Activated CD4-positive, CD25-positive, alpha-beta regulatory T cell treated with anti-CD3 and anti-CD28 coated beads, Interleukin-2, amount 50 U/mL, for 72 hours (primary cell): ENCODE measurements around the gene PFKL.
"Not testable (repeated sequence)": the region's sequence is repeated elsewhere in the genome, so short reads cannot be mapped to it uniquely, and the experiment has no call there.

Experiments
- DNase-seq: peaks from one replicate; pipeline ENCODE4 v3.0.0; 2021

The PFKL gene

DNA sequence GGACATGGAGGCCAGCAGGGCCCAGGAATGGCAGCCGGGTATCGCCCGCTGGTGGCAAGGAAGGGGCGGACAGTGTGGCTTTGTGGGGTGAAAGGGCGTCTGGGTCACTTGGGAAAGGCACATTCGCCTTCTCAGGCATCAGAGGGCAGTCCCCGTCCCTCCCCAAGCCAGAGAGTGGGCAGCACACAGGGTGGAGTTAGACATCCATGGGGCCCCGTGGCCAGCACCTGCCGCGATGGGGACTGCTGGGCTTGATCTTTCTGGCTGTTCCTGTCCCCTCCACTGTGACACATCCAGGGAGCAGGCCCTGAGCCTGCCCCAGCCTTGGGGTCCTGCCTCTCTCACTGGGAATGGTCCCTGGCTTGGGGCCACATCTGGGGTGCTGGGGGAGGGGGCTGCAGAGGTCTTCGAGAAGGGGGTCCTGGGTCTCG, 49.6 kb downstream of the PFKL start:
- no peak for DNase-seq

DNA sequence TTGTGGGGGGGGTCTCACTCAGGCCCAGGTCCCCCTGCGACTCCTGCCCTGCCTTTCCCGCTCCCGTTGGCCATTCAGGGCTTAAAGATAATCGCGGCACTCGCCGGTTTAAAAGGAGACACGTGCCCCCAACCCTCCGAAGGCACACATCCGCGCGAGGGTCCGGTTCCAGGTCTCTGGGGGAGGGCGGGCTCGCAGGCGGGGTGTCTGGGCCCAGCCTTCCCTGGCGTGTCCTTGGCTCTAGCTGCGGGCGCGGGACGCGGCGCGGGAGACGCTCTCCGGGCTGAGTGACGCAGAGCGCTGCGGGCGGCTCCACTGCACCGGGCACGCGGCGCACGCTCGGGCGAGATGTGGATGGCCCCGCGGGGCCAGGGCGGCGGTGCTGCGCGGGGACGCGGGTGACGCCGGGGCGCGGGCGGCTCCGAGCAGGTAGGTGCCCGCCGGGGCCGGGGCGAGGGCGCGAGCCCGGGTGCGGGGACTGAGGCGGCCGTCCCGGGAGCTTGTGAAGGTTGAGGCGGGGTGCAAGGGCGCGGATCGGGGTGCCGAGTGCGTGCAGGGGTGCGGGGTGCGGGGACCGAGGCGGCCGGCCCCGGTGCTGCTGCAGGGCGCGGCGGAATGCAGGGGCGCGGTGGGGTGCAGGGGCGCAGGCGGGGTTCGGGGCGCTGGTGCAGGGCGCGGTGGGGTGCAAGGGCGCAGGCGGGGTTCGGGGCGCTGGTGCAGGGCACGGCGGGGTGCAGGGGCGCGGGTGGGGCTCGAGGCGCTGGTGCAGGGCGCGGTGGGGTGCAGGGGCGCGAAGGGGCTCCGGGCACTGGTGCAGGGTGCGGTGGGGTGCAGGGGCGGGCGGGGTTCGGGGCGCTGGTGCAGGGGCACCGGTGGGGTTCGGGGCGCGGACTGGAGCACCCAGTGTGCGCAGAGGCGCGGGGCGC, 50.3 kb downstream of the PFKL start:
- no peak for DNase-seq

DNA sequence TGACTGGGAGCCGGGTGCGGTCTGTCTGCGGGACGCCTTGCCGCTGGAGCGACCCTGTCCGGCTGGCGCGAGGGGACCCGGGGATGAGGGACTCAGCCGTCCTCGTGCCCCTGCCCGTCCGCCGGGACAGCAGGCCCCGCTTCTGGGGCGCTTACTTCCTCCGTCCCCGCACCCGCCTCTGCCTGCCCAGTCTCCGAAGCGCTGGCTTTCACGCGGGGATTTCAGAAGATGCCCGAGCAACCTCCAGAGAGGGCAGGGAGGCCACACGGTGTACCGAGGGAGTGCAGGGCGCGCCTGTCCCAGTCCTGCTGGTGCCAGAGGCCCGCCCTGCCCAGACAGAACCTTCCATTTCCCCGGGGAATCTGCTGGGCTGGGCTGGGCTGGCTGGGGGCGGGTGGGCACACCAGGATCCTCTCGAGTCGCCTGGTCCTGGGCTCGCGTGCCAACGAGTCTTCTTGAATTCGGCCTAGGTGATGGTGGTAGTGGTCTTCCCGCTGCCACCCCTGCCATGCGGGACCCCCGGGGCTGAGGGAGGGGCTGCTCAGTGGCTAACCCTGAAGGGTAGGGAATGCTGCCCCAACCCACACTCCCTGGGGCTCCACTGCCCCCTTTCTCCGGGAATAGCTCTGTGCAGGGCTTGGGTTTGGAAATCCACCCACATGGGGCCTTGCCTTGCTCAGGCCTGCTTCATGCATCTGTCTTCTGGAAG, 51.1 kb downstream of the PFKL start:
- DNase-seq, result no peak

DNA sequence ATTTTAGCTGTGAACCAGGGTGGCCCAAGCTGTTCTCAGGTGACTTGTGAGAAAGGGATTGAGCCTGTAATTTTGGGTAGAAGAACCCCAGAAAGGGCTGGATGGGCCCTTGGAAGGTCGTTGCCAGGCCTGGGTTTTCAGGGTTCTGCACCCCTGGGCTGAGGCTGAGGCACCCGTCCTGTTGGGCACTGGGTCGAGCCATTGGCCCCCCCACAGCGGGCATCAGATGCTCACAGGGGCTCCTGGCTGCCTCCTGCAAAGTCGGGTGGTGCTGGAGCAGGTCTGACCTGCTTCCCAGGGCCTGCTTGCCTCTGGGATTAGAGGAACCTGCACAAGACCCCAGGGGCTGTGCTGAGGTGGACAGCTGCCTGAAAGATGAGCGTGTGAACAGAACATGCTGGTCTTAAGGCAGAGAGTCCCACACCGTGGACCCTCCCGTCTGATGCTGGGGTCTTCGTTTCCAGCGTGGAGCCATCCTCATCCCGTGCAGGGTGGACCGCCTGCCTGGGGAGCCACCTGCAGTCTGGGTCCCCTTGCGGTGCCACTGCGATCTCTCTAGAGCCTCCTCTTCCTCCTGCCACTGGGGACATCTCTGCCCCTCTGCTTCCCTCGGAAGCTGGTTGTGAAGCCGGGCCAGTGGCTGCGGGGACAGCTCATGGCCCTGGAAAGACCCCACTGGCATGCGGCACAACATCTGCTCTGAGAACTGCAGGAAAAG, 51.8 kb downstream of the PFKL start:
- no peak for DNase-seq

DNA sequence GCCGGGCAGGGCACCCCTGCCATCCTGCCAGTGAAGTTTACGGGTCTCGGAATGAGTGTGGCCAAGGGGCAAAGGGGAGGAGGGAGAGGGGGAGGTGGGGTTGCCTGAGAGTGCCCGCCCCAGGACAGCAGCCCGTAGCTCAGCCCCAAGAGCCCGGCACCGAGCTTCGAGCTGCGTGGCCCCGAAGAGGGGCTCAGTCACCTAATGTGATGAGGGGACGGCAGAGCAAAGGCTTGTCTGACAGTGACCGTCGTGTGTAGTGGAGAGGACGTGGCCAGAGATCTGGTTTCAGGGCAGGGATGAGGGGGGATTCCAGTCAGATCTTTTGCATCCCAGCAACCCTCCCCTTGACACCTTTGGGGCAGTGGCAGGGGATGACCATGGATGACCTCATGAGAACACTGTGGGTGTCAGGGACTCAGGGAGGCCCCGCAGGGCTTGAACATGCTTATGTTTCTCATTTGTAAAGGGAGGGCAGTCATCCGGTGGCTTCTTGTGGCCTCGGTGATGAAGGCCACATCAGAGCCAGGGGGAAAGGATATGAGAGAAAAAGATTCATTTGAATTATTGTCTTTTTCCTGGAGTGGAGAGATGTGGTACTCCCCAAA, 52.5 kb downstream of the PFKL start:
- DNase-seq, result no peak

DNA sequence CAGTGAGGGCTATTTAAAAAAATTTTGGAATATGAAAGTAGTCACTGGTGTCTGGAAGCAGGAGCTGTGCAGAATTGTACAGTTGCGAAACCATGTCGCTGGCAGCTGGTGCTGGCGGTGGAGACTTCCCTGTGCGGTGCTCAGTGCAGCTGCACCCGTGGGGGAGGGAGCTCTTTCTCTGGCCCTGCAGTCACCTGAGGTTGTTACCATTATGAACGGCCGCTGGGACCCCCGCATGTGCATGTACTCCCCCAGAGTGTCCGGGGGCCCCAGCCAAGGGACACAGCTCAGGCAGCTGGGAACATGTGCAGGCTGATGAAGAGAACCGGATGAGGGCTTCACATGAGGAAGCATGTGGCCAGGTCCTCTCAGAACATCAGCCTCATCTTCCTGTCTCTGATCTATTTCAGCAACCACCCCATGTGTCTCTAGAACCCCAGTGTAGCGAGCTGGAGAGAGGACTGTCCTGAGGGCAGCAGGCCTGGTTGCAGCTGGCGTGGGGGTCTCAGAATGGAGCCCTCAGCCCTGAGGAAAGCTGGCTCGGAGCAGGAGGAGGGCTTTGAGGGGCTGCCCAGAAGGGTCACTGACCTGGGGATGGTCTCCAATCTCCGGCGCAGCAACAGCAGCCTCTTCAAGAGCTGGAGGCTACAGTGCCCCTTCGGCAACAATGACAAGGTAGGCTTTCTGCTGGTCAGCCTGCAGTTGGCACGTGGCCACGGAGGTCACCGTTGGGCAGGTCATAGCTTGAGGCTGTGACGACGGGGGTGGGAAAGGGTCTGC, 53.5 kb downstream of the PFKL start, which contains the start of gene TRPM2:
TRPM2 (plus strand) TSS at position 431 of the 780 bp plus-strand sequence; CDS start at position 511, 80 bp downstream.
- no peak for DNase-seq

DNA sequence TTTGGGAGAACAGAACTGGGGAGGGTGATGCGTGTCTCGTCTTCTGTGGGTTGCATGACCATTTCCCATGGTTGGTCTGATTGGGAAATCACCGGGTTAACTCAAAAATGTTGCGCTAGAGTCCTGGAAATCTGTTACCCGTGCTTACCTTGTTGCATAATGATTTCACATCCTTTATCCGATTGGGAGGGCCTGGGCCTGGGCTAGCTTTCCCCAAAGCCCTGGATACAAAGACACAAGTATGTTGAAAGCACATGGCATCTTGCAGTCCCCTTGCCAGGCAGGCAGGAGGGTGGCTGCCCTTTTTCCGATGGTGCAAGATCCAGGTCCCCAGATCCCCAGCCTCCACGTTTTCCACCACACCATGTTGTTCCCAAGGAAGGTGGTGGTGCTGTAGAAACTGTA, 54.1 kb downstream of the PFKL start:
- no peak for DNase-seq

DNA sequence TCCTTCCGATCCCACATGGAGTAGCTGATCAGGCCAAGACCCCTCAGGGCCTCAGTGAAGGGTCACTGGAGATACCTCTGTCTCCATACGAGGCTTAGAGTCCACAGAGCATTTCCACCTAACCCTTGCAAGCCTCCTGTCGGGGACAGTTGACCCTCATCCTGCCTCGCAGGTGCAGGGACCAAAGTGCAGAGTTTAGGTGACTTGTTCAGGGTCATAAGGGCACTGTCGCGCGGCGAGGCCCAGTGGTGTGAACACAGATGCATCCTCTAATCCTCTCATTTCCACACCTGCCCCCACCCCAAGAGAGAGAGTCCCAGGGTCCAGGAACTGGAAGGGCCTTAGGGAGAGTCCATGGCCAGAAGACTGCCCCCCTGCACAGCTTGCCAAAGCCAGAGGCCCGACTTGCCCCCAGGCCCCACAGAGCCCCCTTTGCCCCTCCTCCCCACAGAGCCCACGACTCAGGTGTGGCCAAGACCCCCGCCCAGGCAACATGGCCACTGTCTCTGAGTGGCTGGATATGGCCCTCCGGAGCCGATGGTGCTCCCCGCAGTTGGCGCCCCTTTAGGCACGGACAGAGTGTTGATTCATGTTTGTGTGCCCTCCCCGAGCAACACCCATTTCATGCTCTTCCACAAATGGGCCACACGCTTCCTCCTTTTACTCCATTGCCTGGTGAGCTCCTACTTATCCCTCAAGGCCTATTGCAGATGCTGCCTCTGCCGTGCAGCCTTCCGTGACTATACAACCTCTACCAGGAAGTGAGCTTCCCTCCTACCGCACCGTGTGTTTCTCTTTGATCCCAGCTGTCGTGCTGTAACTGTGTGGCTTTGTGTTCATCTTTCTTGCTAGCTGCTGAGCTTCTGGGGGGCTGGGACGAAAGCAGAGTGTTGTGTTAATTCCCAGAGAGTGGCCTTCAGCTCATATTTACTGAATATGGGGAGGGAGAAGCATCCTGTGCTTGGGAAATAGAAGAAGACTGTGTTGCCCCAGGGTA, 55.2 kb downstream of the PFKL start:
- no peak for DNase-seq

DNA sequence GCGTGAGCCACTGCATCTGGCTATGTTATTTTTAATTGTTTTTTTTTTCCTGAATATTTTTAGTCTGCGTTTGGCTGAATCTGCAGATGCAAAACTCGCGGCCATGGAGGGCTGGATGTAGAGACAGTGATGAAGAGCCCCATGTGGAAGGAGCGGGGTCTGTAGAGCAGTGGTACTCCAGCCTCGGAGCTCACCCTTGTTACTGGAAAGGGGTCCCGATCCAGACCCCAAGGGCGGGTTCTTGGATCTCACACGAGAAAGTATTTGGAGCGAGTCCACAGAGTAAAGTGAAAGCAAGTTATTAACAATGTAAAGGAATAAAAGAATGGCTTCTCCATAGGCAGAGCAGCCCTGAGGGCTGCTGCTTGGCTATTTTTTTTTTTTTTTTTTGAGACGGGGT, 56.3 kb downstream of the PFKL start:
- DNase-seq, result no peak

DNA sequence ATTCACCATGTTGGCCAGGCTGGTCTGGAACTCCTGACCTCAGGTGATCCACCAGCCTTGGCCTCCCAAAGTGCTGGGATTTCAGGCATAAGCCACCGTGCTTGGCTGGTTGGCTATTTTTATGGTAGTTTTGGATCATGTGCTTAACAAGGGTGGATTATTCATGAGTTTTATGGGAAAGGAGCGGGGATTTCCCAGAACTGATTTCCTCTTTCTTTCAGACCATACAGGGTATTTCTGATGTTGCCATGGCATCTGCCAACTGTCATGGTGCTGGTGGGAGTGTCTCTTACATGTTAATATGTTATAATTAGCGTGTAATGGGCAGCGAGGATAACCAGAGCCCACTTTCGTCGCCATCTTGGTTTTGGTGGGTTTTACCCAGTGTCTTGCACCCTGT, 56.8 kb downstream of the PFKL start:
- no peak for DNase-seq

DNA sequence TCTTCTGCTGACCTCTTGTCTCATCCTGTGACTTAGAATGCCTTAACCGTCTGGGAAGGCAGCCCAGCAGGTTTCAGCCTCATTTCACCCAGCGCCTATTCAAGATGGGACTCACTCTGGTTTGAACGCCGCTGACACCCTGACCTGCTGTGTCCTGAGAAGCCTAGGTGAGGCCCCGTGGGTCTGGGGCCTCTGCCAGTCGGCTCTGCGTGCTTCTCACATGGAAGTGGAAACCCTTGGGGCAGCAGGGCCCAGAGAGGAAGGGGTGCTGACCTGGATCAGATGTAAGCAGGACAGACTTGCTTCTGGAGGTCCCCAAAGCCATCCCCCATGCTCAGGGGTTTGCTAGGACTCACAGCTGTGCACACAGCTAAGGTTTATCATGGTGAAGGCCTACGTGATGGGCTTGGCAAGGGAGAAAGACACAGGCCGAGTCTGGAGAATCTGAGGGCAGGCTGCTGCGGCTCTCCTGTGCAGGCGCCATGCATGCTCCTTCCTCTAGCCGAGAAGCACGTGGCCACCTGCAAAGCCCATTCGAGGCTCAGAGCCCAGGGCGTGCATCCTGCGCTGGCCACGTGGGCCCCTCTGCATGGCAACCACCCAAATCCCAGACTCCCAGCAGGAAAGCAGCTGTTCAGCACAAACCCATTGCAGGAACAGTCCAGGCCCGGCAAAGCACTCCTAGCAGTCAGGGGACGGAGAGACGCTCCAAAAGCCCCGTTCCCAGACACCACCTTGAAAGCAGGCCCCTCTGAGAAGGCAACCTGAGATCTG, 57.4 kb downstream of the PFKL start:
- no peak for DNase-seq

DNA sequence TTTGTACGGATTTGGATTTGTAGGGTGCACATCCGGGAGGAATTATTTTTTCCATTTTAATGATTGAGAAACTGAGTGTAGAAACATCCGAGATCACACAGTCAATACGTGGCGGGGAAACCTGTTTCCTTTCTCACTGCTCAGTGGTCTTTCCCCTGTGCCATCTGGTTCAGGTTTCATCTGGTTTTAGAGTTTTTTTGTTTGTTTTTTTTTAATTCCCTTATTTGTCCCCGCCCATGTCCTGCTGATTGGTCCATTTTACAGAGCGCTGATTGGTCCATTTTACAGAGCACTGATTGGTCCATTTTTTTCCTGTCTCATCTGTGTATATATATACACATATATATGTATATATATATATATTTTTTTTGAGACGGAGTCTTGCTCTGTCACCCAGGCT, 59.5 kb downstream of the PFKL start:
- DNase-seq, result no peak

DNA sequence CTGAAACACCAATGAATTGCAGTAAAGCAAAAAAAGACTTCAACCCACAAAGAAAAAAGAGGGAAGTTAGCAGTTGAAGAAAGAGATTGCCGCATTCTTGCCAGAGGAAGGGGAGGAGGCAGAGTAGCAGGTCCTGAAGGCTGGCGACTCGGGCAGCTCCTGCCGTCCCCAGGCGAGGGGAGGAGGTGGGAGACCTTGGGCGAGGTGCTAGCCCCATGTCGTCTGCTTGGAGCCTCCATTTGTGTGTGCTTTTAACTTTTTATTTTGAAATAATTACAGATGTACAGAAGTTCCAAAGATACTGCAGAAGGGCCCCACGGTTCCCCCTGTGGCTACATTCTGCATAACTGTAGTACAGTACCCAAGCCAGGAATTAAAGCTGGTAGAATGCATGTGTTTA, 60.3 kb downstream of the PFKL start:
- no peak for DNase-seq

DNA sequence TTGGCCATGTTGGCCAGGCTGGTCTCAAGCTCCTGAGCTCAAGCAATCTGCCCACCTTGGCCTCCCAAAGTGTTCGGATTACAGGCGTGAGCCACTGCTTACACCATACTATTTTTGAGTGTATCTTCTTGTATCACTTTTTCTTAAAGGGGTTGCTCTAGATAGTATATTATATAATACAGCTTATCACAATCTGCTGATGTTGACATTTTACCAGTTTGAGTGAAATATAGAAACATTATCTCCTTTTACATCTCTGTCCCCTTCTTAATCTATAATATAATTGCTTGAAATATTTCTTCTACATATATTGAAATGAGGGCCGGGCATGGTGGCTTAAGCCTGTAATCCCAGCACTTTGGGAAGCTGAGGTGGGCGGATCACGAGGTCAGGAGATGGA, 62.0 kb downstream of the PFKL start:
- not testable (repeated sequence) for DNase-seq

DNA sequence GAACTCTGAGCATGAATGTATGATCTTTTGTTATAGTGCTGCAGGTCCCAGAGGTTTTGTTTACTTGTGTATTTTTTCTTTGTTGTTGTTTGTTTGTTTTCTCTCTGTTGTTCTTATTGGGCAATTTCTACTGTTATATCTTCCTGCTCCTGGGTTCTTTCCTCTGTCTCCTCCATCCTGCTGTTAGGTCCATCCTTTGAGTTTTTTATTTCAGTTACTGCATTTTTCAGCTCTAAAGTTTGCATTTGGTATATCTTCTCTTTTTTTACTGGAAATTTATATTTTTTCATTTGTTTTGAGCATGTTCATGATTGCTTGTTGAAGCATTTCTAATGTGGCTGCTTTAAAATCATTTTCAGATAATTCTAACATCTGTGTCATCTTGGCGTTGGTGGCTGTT, 63.4 kb downstream of the PFKL start:
- DNase-seq, result no peak

DNA sequence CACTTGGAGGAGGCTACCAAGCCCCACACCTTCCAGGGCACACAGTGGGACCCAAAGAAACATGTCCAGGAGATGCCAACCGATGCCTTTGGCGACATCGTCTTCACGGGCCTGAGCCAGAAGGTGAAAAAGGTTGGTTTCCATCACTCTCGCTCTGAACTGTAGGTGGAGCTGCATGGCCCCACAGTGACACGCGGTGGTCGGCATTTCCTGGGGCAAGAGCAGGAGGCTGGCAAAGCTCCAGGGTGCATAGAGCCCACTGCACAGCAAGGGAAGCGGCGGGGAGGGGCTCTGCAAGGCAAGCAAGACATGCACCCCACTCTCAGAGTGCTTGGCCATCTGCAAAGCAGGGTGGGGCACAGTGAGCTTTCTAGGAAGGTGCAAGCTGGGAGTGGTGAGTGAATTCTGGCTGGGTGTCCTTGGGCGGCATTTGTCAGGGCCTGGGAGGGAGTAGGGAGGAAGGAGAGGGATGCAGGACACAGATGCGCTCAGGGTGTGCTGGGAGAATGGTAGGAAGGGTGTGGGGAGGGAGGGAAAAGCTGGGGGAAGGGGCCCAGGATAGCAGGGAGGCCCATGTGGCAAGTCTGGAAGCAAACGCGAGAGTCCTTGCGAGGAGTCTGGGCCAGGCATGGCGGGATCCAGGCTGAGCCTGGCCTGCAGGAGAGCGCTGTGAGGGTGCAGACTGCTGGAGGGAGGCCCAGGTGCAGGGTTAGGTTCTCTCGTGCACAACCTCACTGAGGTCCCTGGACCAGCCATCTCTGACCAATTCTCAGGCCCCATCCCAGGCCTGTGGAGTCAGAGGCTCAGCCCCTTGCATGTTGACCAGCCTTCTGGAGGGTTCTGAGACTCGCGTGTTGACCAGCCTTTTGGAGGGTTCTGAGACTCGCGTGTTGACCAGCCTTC, 64.5 kb downstream of the PFKL start:
- no peak for DNase-seq

DNA sequence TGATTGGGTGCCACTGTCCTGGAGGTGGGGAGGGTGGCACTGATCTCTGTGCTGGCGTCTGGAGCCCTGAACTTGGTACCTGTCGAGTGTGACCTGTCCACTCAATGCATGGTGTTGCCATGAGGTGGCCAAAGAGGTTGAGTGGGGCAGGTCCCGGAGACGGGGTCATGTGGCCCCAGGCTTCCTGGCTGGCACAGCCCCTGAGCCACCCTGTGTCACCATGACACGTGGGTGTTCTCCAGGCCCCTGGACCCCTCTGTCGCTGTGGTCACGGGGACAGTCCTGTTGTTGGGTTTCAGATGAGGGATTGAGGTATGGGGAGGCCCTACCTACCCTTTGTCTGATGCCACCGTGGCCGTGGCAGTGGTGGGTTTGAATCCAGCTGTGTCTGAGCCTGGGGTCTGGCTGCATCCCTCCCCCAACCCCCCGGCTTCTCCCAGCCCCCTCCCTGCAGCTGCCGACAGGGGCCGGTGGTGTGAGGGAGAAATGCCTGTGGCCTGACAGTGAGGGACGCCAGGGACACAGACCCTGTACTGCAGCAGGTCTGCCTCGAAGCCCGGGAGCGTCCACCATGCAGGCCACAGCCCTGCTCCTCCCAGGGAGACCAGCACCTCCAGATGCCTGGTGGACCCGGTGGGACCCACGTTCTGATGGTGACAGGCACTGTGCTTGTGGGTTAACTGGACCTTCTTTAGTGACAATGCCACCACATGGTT, 65.6 kb downstream of the PFKL start:
- no peak for DNase-seq

DNA sequence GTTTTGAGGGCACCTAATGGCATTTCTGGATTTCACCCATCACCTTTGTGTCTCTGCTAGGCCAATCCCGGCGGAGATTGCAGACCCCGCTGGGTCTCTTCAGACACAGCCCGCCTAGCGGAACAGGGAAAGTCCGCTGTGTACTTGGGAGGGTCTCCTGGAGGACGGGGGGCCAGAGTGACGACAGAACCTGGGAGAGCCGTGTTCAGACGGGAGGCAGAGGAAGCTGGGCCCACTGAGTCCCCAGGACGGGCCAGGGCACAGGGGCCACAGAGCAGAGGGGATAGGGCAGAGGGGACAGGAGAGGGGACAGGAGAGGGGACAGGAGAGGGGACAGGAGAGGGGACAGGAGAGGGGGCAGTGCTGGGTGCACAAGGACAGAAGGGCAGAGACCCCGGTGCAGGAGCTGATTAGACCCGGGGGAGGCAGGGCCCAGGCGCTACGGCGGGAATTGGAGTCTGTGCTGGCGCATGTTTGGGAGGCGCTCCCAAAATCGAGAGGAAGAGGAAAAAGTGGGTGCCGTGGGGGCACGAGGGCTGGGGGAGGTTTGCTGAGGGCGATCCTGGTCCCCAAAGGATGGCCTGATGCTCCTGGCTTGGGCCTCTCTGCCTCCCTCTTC, 66.2 kb downstream of the PFKL start:
- DNase-seq, result no peak
